ENCODE measurements around the gene PARD6B.
"Not testable (repeated sequence)": the region's sequence is repeated elsewhere in the genome, so short reads cannot be mapped to it uniquely, and the experiment has no call there.

PARD6B gene

DNA sequence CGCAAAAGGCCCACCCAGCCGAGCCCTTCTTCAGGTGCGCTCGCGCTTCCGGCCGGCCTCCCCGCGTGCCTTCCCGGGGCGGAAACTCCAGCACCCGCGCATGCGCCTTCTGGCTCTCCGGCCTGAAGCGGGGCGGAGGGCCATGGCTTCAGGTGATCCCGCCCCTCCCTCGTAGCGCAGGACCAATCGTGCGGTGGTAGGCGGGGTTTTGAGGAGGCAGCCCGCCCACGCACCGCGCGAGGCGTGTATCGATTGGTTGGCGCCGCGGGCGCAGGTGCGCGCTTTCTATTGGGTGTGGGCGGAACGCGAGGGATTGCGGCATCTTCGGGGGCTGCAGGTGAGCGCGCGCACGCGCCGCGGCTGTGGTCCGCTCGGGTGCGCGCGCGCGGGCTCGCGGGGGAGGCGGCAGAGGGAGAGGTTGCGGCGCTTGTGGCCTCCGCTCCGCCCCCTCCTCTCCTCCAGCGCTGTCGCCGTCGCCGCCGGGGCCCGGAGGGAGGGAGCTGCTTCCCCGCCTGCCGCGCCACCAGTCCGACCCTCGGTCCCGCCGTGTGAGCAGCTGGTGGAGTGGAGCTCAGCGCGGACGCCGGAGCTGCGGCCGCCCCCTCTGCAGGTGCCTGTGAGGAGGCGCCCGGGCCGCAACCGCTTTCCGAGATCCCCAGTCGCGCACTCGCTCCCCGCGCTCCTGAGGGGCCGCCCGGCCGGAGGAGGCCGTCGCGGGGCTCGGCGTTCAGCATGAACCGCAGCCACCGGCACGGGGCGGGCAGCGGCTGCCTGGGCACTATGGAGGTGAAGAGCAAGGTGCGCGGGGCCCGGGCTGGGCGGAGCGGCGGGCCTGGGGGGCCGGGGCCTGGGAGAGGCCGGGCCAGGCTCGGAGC is at the start of gene PARD6B:
TSS of gene PARD6B (plus strand) at position 526 of the 875 bp plus-strand sequence. CDS start at position 733, 207 bp downstream.
- FAIRE-seq, result peak; percentile 96
- DNase-seq (ENCODE audit: extremely low spot score, insufficient read length, low read depth), result peak; percentile 100

GRCh38 chr20:50682065-50682464 is 49.3 kb upstream of the PARD6B start:
- FAIRE-seq (no peak), DNase-seq (ENCODE audit: extremely low spot score, insufficient read length, low read depth) (no peak)

GRCh38 chr20:50682947-50683530 is 48.3 kb upstream of the PARD6B start:
- no peak for FAIRE-seq

DNA sequence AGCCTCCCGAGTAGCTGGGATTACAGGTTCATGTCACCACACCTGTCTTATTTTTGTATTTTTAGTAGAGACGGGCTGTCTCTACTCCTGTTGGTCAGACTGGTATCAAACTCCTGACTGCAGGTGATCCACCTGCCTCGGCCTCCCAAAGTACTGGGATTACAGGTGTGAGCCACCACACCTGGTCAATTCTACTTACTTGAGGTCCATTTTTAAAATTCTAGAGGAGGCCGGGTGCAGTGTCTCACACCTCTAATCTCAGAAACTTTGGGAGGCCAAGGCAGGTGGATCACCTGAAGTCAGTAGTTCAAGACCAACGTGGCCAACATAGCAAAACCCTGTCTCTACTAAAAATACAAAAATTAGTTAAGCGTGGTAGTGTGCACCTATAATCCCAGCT is 47.8 kb upstream of the PARD6B start:
- no peak for FAIRE-seq
- DNase-seq (ENCODE audit: extremely low spot score, insufficient read length, low read depth), result no peak

More at GRCh38 chr20:50682947-50683530, 48.3 kb upstream of the PARD6B start:
- no peak for DNase-seq (ENCODE audit: extremely low spot score, insufficient read length, low read depth)

DNA sequence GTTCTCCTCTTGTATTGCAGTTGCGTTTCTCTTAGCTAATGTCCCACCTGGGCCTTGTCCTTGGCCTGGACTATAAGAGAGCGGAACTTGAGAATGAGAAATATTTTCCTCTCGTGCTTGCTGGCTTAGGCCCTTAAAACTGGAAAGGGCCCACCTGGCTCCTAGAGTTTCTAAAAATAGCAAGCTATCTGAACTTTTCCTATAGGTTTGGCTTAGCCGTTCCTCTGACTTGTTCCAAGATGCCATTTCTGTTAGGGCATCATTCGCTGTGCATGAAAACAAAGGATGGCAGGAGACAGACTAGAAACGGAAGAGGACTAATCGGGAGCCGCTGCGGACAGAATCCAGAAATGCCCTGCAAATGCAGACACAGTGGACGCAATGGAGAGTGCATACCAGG is 44.6 kb upstream of the PARD6B start:
- FAIRE-seq, result no peak
- DNase-seq (ENCODE audit: extremely low spot score, insufficient read length, low read depth), result no peak

DNA sequence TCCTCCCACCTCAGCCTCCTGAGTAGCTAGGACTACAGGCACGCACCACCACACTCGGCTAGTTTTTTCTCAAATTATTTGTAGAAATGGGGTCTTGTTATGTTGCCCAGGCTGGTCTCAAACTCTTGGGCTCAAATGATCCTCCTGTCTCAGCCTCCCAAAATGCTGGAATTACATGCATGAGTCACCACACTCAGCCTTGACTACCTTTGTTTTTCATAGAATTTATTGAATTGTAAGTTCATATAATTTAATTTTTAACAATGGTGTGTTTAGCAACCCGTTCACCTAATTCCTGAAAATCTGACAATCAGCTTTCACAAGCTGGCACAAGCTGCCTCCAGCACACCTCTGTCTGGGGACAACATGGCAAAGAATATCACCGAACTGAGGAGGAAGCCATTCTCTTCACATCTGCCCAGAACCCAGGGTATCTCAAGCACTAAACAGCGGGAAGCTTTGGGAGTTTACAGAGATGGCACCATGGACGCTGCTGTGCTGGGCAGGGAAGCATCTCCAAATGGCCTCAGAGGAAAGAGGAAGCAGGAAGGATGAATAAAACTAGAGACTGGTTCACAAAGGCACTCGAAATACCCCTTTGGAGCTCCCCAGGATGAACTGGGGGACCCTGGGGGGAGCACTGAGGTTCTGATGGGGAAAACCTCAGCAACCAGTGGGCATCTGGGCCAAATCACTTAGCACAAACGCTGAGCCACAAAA is 43.0 kb upstream of the PARD6B start:
- FAIRE-seq (no peak), DNase-seq (ENCODE audit: extremely low spot score, insufficient read length, low read depth) (no peak)

- no peak for FAIRE-seq
- no peak for DNase-seq (ENCODE audit: extremely low spot score, insufficient read length, low read depth)
Observed at GRCh38 chr20:50689864-50690649, 41.3 kb upstream of the PARD6B start.

GRCh38 chr20:50690650-50691572 is 40.5 kb upstream of the PARD6B start, which contains the start of gene RIPOR3:
Gene RIPOR3, minus strand, starts transcription at chr20:50691542. Its CDS starts 414 bp downstream, at chr20:50691128.
- no peak for FAIRE-seq
- DNase-seq (ENCODE audit: extremely low spot score, insufficient read length, low read depth), result no peak

DNA sequence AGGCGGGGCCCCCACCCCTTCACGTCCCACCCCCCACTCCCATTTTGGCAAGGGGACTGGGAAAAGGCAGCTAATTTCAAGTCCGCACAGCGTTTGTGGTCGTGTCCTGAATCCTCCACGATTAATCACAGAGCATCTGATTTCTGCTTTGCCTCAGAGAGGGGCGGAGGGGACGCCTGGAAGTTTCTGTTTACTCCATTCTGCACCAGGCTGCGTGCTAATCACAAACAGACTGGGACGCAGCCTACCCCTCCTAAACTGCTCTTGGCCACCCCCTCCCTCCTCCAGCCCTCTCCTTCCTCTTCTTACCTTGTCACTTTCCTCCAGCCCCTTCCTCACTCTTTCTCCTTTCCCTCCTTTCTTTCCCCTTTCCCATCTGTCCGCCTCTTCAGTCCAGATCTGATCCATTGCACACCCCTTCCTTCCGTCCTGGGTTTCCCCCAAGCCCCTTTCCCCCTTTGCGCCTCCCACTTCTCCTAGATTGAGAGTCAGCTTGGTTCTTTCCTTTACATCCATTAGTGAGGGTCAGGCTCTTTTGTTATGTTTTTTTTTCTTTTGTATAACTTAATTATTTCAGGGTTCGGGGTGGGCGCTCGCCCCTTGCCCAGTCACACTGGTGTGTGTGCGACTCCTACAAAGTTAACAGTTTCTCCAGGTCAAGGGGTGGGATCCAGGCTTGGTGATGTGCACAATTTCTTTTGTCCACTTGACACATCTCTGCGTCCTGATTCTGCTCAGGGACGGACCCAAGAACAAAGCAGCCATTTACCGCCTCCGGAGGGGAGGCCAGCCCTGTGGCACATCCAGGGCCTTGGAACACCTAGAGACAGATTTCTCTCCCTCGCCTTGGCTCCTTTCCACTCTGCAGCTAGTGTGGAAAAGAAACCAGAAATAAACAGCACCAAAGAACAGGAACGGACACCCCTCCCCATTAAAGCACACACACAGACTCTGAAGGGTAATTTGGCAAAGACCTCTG is 39.5 kb upstream of the PARD6B start:
- FAIRE-seq (no peak), DNase-seq (ENCODE audit: extremely low spot score, insufficient read length, low read depth) (no peak)

DNA sequence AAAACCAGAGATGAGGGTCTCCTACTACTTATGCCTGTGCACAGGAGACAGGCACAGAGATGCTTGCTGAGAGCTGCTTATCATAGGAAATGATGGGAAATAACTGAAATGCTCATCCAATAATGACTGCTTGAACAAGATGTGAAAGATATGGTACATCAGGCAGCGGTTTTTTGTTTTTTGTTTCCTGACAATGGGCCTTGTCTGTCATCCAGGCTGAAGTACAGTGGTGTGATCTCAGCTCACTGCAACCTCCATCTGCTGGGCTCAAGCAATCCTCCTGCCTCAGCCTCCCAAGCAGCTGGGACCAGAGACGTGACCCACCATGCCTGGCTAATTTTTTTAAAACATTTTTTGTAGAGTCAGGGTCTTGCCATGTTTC is 38.8 kb upstream of the PARD6B start:
- DNase-seq (ENCODE audit: extremely low spot score, insufficient read length, low read depth), result no peak
- FAIRE-seq, result no peak

GRCh38 chr20:50693001-50693400 is 38.4 kb upstream of the PARD6B start:
- FAIRE-seq (no peak), DNase-seq (ENCODE audit: extremely low spot score, insufficient read length, low read depth) (no peak)

DNA sequence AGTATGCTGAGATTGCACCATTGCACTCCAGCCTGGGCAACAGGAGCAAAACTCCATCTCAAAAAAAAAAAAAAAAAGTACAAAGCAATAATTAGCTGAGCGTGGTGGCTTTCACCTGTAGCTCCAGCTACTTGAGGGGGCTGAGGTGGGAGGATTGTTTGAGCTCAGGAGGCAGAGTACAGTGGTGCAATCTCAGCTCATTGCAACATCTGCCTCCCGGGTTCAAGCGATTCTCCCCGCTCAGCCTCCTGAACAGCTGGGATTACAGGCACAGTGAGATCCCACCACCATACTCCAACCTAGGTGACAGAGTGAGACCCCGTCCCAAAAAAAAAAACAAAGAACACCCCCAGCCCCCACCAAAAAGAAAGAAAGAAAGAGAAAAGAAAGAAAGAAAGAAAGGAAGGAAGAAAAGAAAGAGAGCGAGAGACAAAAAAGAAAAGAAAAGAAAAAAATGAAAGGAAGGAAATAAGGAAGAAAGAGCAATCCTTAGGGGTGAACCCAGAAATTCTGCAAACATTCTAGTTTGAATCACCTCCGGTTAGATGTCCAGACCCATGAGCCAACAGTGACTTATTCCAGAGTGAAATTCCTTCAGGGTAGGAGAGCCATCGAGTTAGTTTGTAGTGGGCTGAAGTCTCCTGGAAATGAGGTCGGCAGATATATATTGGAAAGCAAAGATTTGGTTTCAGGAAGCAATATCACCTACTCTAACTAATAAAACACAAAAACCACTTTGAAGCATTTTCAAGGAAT is 36.8 kb upstream of the PARD6B start:
- FAIRE-seq, result no peak
- no peak for DNase-seq (ENCODE audit: extremely low spot score, insufficient read length, low read depth)

DNA sequence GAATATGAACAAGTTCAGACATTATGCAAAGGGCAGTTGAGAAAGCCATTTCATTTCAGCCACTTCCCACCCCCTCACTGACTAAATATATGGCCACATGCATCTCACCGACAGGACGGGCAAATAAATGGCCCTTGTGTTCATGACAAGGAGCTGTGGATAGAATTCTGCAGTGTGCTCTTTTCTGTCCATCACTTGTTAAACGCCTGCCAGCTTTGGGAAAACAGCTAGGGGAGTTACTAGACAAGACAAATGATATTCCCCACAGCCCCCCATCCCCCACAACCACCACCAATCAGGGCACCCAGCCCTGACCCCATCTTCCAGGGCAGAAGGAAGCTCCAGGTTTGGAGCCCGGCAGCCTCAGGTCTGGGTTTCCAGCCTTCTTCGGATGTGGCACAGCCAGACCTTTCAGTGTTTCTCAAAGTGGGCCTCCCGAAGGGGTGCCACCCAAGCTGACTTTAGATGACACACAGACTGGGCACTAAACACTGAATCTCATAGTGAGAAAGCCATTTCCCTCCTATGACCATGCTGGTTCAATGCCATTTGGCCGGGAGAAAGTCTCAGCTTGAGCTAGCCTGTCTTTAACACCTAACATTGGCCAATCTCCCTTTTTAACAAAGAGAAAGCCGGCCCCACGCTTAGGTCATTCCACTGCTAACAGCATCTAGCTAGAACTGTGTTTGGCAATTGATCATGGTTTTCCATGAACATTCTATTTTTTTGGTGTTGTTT is 36.1 kb upstream of the PARD6B start:
- FAIRE-seq, result no peak
- DNase-seq (ENCODE audit: extremely low spot score, insufficient read length, low read depth), result no peak

- not testable (repeated sequence) for FAIRE-seq; DNase-seq (ENCODE audit: extremely low spot score, insufficient read length, low read depth)
Observed at GRCh38 chr20:50698255-50698654, 33.1 kb upstream of the PARD6B start.

GRCh38 chr20:50699688-50700087 is 31.7 kb upstream of the PARD6B start:
- DNase-seq (ENCODE audit: extremely low spot score, insufficient read length, low read depth), result no peak
- FAIRE-seq, result no peak
